K562 (cell line): Measurements from ENCODE around the gene RDM1. TPM values are rescaled to one million over a fixed set of nuclear protein-coding genes. Genes with fewer than 3 reads are reported as not detected.

Source experiments
- ATAC-seq: fragments of 200-7000 bp; cut with Tn5 transposase; 3 replicates; pipeline ENCODE4 v1.9.1; 2020; ENCODE audit warnings: moderate library complexity
- BruUV-seq: library from RNA; stranded (reverse); fragments of 400-500 nt; replicated peaks from 2 replicates; lab custom pipeline; 2021; lab: Mats Ljungman, UMichigan
- CTCF ChIA-PET: fragments of 300-600 bp; formaldehyde crosslinking; extraction: SDS; loops from one replicate; lab custom pipeline; 2021; ENCODE audit warnings: low intra/inter-chr PET ratio; lab: Yijun Ruan, JAX
- POLR2A ChIA-PET: fragments of 300-600, 350-650 bp; sonication (Branson Sonifier 250); formaldehyde crosslinking; extraction: SDS; loops from one replicate; lab custom pipeline; 2021; ENCODE audit warnings: antibody characterized with exemption, inconsistent platforms; lab: Yijun Ruan, JAX
- DNase-seq, 4 experiments: peaks; one replicate each; pipeline versions ENCODE4 v3.0.0 to v3.0.0-alpha.2; 2011 to 2018; ENCODE audit warnings: low spot score in 3 of 4, mixed read lengths in 3 of 4; ENCODE audit errors: extremely low read depth in 1 of 4
- FAIRE-seq: peaks from 2 replicates; lab custom pipeline; 2011; peaks lifted over from hg19 to GRCh38; lab: Jason Lieb, UNC
- H2AFZ ChIP-seq: 2 replicates; pipeline ENCODE4 v1.6.0; 2011; ENCODE audit warnings: low read depth, low read length, control low read depth, inconsistent platforms
- H3K27ac ChIP-seq: fragments of 200-600 bp; 3 replicates; pipeline ENCODE4 v1.8.0; 2011; ENCODE audit warnings: low read depth, mild to moderate bottlenecking, control low read depth, inconsistent platforms, low read length, moderate library complexity, mixed read lengths; ENCODE audit errors: extremely low read depth
- H3K27me3 ChIP-seq, 2 experiments: fragments of 300-600 bp in 1 of 2; 2 replicates in 1 of 2; 3 replicates in 1 of 2; pipeline versions ENCODE4 v1.6.0 to v1.8.0; 2011; ENCODE audit warnings: inconsistent platforms in 2 of 2, low read length in 2 of 2, mild to moderate bottlenecking in 1 of 2, mixed read lengths in 1 of 2, moderate library complexity in 1 of 2; ENCODE audit not compliant: control insufficient read depth in 2 of 2, insufficient read depth in 2 of 2
- H3K36me3 ChIP-seq: fragments of 300-600 bp; 3 replicates; pipeline ENCODE4 v1.8.0; 2011; ENCODE audit warnings: mild to moderate bottlenecking, low read length, inconsistent platforms; ENCODE audit not compliant: control insufficient read depth, insufficient read depth
- H3K4me1 ChIP-seq, 2 experiments: fragments of 200-600 bp in 1 of 2; replicated peaks in 1 of 2; 2 replicates in 1 of 2; 3 replicates in 1 of 2; pipeline versions ENCODE4 v1.5.1 to v1.8.0; 2011; ENCODE audit warnings: inconsistent platforms in 2 of 2, low read length in 2 of 2, mild to moderate bottlenecking in 1 of 2, mixed read lengths in 1 of 2, moderate library complexity in 1 of 2; ENCODE audit not compliant: control insufficient read depth in 2 of 2, insufficient read depth in 2 of 2
- H3K4me2 ChIP-seq: 2 replicates; pipeline ENCODE4 v1.6.1; 2011; ENCODE audit warnings: low read length, control low read depth, inconsistent platforms, mixed read lengths; ENCODE audit not compliant: insufficient read depth
- H3K4me3 ChIP-seq: fragments of 200-600 bp; sonication (generic), shearing (Covaris generic); 2 replicates; pipeline ENCODE4 v1.5.1; 2016; ENCODE audit warnings: control low read depth, inconsistent platforms
- H3K79me2 ChIP-seq: fragments of 200-600 bp; 3 replicates; pipeline ENCODE4 v1.8.0; 2011; ENCODE audit warnings: low read length, inconsistent platforms; ENCODE audit not compliant: control insufficient read depth, insufficient read depth
- H3K9ac ChIP-seq, 2 experiments: 2 replicates each; pipeline versions ENCODE4 v1.6.0 to v1.6.1; 2011; ENCODE audit warnings: low read depth in 2 of 2, low read length in 2 of 2, control low read depth in 1 of 2, inconsistent platforms in 1 of 2, mild to moderate bottlenecking in 1 of 2, mixed read lengths in 1 of 2; ENCODE audit not compliant: insufficient read depth in 1 of 2
- H3K9me1 ChIP-seq: one replicate; pipeline ENCODE4 v1.6.0; 2011; ENCODE audit warnings: inconsistent platforms, mild to moderate bottlenecking, low read length, moderate library complexity; ENCODE audit not compliant: control insufficient read depth, insufficient read depth
- H3K9me3 ChIP-seq: replicated peaks from 2 replicates; pipeline ENCODE4 v1.5.1; 2011; ENCODE audit warnings: low read depth, low read length, inconsistent platforms; ENCODE audit not compliant: control insufficient read depth, insufficient read depth
- H4K20me1 ChIP-seq: replicated peaks from 2 replicates; pipeline ENCODE4 v1.6.1; 2011; ENCODE audit warnings: low read length, inconsistent platforms, mixed read lengths; ENCODE audit not compliant: control insufficient read depth, insufficient read depth
- C11orf30 ChIP-seq: fragments of 450-650 bp; IDR thresholded peaks from 2 replicates; pipeline ENCODE4 v1.6.1; 2016; ENCODE audit warnings: low read depth, mild to moderate bottlenecking
- RAD21 ChIP-seq, 2 experiments: fragments of 250-450 bp in 1 of 2; fragments of 450-650 bp in 1 of 2; sonication (Bioruptor Pico) in 1 of 2; formaldehyde crosslinking in 1 of 2; IDR thresholded peaks in 1 of 2; conservative IDR thresholded peaks in 1 of 2; 2 replicates each; pipeline versions ENCODE4 v1.4.0 to v1.8.0; 2020 to 2022; ENCODE audit warnings: mild to moderate bottlenecking in 2 of 2, moderate library complexity in 1 of 2
- SMARCA5 ChIP-seq: fragments of 450-650 bp; IDR thresholded peaks from 2 replicates; pipeline ENCODE4 v1.6.1; 2016
- SMC3 ChIP-seq: conservative IDR thresholded peaks from 2 replicates; pipeline ENCODE4 v1.6.1; 2011; ENCODE audit warnings: low read depth, low read length, improper control_type of control experiment; ENCODE audit not compliant: insufficient read depth
- TEAD2 ChIP-seq: fragments of 450-650 bp; IDR thresholded peaks from 2 replicates; pipeline ENCODE4 v1.6.1; 2016; ENCODE audit warnings: missing genetic modification characterization, control low read depth, missing compliant biosample characterization
- ZBTB17 ChIP-seq: fragments of 450-650 bp; formaldehyde crosslinking; IDR thresholded peaks from 2 replicates; pipeline ENCODE4 v1.4.0; 2020; ENCODE audit warnings: mild to moderate bottlenecking
- ZNF316 ChIP-seq: fragments of 450-650 bp; IDR thresholded peaks from 2 replicates; pipeline ENCODE4 v1.6.1; 2016
- WGBS: fragments of 100-300 bp; shearing (Covaris generic); methylation state at CpG from one replicate; pipeline ENCODE4 v1.1.6; 2016; ENCODE audit warnings: low coverage, mixed read lengths; ENCODE audit not compliant: insufficient coverage; ENCODE audit errors: missing lambda C conversion rate; 5-methylcytosine and 5-hydroxymethylcytosine counted together
- in situ Hi-C: fragments of 300-500 bp; cut with MboI; formaldehyde crosslinking; loops from 4 replicates; pipeline ENCODE4 v1.15.0; 2018; ENCODE audit warnings: inconsistent platforms, mixed read lengths
- intact Hi-C: fragments of 100-400 bp; cut with micrococcal nuclease; formaldehyde crosslinking; loops from 2 replicates; pipeline ENCODE4 v1.14.2; 2022
- polyA plus RNA-seq, 8 experiments: library from polyadenylated mRNA; depleted of rRNA in 4 of 8; stranded (reverse) in 5 of 8; unstranded in 3 of 8; fragments of >200 nt; fragmentation: Nextera tagmentation in 2 of 8; fragmentation: Illumina TruSeq in 1 of 8; extraction: Ambion mirVana in 2 of 8; extraction: Trizol in 1 of 8; gene quantifications; 2 replicates each; pipeline versions ENCODE4 v1.2.1 to v1.2.3, GENCODE V29; 2011 to 2014; ENCODE audit warnings: inconsistent platforms in 1 of 8, missing spikeins in 1 of 8
- total RNA-seq, 7 experiments: library from RNA; depleted of rRNA in 6 of 7; stranded (reverse); fragments of >200 nt in 6 of 7; fragmentation: Illumina TruSeq in 2 of 7; extraction: Trizol in 2 of 7; gene quantifications; 2 replicates each; pipeline versions ENCODE4 v1.2.1 to v1.2.3, GENCODE V29; 2011 to 2021; ENCODE audit warnings: low replicate concordance in 1 of 7
- TF ChIP-seq, protein P1 (sequence below), 3 experiments: IDR thresholded peaks in 2 of 3; conservative IDR thresholded peaks in 1 of 3; 2 replicates each; pipeline ENCODE4 v1.5.1; 2011 to 2012; ENCODE audit warnings: low read length in 3 of 3, mild to moderate bottlenecking in 3 of 3, control low read depth in 2 of 3, improper control_type of control experiment in 1 of 3, inconsistent platforms in 1 of 3, low read depth in 1 of 3, mixed read lengths in 1 of 3, moderate library complexity in 1 of 3; ENCODE audit not compliant: insufficient read depth in 2 of 3
- TF ChIP-seq, protein P2 (sequence below), 2 experiments: fragments of 450-650 bp; formaldehyde crosslinking in 1 of 2; IDR thresholded peaks; 2 replicates each; pipeline versions ENCODE4 v1.4.0 to v1.6.1; 2014 to 2020; ENCODE audit warnings: mild to moderate bottlenecking in 2 of 2, borderline replicate concordance in 1 of 2, low read depth in 1 of 2

Gene RDM1
- total and polyA plus RNA-seq, 9 of the 15 experiments (the other 6 are each of a cell fraction or from before 2014, with no cell fraction given), result 2.5 to 11.2 (median 5.4) TPM

DNA sequence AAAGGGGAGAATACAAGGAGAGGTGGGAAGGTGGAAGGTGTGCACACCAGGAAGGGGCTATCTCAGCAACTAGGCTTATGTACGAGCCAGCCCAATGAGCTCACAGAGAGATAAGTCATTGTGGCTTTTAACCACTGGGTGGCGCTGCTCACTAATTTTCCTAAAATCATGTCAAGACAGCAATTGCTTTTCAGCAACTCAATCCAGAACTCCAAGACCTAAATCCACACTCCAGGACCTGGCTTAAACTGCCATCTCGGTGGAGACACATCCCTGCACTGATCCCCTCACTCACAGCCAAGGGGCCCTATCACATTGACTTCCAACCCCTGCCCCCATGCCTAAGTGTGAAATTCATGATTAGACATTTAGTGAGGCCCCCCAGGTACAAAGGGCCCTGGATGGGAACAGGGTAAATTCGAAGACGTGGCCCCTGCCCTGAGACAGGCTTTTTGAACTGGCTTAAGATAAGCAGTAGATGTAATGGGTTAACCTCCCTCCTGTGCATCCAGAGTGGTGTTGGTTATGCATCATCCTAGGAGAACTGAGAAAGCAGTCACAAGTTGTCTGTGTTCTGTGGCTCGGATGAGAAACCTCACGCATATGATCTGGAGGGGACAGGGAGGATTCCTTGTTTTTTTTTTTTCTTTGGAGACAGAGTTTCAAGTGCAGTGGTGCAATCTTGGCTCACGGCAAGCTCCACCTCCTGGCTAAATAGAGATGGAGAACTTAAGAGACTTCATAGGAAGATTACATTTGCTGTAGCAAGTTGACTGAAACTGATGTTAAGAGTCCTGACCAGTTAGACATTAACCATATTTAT, 39.2 kb upstream of the RDM1 start:
- Histone ChIP-seq H3K27me3 (peaks cover 10 to 12% of the 10 kb centered on the region in 2 experiments; a peak in 4 of 5 replicates), H3K9me1 (no peaks in the 10 kb centered on the region), H2AFZ (no peak overlapping the region), H3K27ac (no peak overlapping the region), H3K4me1 (no peaks in the 10 kb centered on the region), H3K36me3 (no peaks in the 10 kb centered on the region), H3K4me3 (no peak overlapping the region), H3K79me2 (no peaks in the 10 kb centered on the region), H4K20me1 (no peaks in the 10 kb centered on the region), H3K4me2 (no peak overlapping the region), H3K9ac (no peak overlapping the region), H3K9me3 (no peaks in the 10 kb centered on the region)
- in situ Hi-C loops (loop anchor here (5.0 to 25.0 kb wide), 2 partner anchors 168 to 518 kb away; partner anchors contain the start of gene ZNHIT3), intact Hi-C loops (loop anchor here (1.0 to 5.0 kb wide), 4 partner anchors 23 to 180 kb away; no protein-coding TSS in a partner anchor)
- WGBS, result 3% methylated on average over 8 of the region's 8 CpGs
- DNase-seq (peak; percentile 60 to 84 (median 70)), ATAC-seq (peak; percentile 92), FAIRE-seq (no peak)
- CTCF ChIA-PET, result interaction anchor here (0.7 to 1.5 kb wide), 6 partner anchors 39 to 513 kb away, joined by 4 to 14 read pairs (median 8); no protein-coding TSS in a partner anchor
- POLR2A ChIA-PET, result interaction anchor here (1.0 kb wide), 2 partner anchors 27 to 75 kb away, joined by 3 to 4 read pairs; no protein-coding TSS in a partner anchor
- no TSS peak for BruUV-seq
- TF ChIP-seq, protein P1, sequence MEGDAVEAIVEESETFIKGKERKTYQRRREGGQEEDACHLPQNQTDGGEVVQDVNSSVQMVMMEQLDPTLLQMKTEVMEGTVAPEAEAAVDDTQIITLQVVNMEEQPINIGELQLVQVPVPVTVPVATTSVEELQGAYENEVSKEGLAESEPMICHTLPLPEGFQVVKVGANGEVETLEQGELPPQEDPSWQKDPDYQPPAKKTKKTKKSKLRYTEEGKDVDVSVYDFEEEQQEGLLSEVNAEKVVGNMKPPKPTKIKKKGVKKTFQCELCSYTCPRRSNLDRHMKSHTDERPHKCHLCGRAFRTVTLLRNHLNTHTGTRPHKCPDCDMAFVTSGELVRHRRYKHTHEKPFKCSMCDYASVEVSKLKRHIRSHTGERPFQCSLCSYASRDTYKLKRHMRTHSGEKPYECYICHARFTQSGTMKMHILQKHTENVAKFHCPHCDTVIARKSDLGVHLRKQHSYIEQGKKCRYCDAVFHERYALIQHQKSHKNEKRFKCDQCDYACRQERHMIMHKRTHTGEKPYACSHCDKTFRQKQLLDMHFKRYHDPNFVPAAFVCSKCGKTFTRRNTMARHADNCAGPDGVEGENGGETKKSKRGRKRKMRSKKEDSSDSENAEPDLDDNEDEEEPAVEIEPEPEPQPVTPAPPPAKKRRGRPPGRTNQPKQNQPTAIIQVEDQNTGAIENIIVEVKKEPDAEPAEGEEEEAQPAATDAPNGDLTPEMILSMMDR (IDR thresholded peaks at IDR 0.05 in 2 of 3, conservative IDR thresholded peaks at IDR 0.05 in 1 of 3; ENCODE audit: insufficient read depth in 2 of 3, low read depth in 1 of 3, low read length in 3 of 3), result peak; percentile 81 to 95 (median 86)
- TF ChIP-seq ZBTB17 (CRISPR knock-in tag), result no peak
- peak; percentile 29; the same call in 1 of the 2 replicates for TF ChIP-seq C11orf30
- TF ChIP-seq SMARCA5, result no peak
- 0 out of 2 replicates have a peak, but pooled peaks have one; percentile 33 for TF ChIP-seq ZNF316
- TF ChIP-seq, protein P2, sequence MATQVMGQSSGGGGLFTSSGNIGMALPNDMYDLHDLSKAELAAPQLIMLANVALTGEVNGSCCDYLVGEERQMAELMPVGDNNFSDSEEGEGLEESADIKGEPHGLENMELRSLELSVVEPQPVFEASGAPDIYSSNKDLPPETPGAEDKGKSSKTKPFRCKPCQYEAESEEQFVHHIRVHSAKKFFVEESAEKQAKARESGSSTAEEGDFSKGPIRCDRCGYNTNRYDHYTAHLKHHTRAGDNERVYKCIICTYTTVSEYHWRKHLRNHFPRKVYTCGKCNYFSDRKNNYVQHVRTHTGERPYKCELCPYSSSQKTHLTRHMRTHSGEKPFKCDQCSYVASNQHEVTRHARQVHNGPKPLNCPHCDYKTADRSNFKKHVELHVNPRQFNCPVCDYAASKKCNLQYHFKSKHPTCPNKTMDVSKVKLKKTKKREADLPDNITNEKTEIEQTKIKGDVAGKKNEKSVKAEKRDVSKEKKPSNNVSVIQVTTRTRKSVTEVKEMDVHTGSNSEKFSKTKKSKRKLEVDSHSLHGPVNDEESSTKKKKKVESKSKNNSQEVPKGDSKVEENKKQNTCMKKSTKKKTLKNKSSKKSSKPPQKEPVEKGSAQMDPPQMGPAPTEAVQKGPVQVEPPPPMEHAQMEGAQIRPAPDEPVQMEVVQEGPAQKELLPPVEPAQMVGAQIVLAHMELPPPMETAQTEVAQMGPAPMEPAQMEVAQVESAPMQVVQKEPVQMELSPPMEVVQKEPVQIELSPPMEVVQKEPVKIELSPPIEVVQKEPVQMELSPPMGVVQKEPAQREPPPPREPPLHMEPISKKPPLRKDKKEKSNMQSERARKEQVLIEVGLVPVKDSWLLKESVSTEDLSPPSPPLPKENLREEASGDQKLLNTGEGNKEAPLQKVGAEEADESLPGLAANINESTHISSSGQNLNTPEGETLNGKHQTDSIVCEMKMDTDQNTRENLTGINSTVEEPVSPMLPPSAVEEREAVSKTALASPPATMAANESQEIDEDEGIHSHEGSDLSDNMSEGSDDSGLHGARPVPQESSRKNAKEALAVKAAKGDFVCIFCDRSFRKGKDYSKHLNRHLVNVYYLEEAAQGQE (IDR thresholded peaks at IDR 0.05; ENCODE audit: borderline replicate concordance), result peak; percentile 74
- TF ChIP-seq, protein P2 (CRISPR knock-in tag; IDR thresholded peaks at IDR 0.05; ENCODE audit: low read depth), result no peak
- TF ChIP-seq TEAD2 (tag), result no peak
- TF ChIP-seq SMC3, result peak; percentile 82
- TF ChIP-seq RAD21 (CRISPR knock-in tag; conservative IDR thresholded peaks at IDR 0.05 in 1 of 2, IDR thresholded peaks at IDR 0.05 in 1 of 2), result peak; percentile 74 to 86
